Stimulated activated CD4-positive, alpha-beta T cell treated with anti-CD3 and anti-CD28 coated beads, TNF-alpha, amount 100 ng/mL, for 48 hours (primary cell): ENCODE data around the gene MUC5B.
"Not testable (repeated sequence)": the region's sequence is repeated elsewhere in the genome, so short reads cannot be mapped to it uniquely, and the experiment has no call there.

Experiments used
- DNase-seq, 3 donors: peaks; one replicate each; pipeline ENCODE4 v3.0.0-alpha.2; 2020; ENCODE audit warnings: low read depth in 3 of 3

Gene MUC5B

DNA sequence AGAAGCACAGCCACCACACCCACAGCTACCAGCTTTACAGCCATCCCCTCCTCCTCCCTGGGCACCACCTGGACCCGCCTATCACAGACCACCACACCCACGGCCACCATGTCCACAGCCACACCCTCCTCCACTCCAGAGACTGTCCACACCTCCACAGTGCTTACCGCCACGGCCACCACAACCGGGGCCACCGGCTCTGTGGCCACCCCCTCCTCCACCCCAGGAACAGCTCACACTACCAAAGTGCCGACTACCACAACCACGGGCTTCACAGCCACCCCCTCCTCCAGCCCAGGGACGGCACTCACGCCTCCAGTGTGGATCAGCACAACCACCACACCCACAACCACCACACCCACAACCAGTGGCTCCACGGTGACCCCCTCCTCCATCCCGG, 27.5 kb downstream of the MUC5B start:
- not testable (repeated sequence) for DNase-seq

DNA sequence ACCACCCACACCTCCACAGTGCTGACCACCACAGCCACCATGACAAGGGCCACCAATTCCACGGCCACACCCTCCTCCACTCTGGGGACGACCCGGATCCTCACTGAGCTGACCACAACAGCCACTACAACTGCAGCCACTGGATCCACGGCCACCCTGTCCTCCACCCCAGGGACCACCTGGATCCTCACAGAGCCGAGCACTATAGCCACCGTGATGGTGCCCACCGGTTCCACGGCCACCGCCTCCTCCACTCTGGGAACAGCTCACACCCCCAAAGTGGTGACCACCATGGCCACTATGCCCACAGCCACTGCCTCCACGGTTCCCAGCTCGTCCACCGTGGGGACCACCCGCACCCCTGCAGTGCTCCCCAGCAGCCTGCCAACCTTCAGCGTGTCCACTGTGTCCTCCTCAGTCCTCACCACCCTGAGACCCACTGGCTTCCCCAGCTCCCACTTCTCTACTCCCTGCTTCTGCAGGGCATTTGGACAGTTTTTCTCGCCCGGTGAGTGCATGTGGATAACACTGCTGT, 28.4 kb downstream of the MUC5B start:
- no peak for DNase-seq

DNA sequence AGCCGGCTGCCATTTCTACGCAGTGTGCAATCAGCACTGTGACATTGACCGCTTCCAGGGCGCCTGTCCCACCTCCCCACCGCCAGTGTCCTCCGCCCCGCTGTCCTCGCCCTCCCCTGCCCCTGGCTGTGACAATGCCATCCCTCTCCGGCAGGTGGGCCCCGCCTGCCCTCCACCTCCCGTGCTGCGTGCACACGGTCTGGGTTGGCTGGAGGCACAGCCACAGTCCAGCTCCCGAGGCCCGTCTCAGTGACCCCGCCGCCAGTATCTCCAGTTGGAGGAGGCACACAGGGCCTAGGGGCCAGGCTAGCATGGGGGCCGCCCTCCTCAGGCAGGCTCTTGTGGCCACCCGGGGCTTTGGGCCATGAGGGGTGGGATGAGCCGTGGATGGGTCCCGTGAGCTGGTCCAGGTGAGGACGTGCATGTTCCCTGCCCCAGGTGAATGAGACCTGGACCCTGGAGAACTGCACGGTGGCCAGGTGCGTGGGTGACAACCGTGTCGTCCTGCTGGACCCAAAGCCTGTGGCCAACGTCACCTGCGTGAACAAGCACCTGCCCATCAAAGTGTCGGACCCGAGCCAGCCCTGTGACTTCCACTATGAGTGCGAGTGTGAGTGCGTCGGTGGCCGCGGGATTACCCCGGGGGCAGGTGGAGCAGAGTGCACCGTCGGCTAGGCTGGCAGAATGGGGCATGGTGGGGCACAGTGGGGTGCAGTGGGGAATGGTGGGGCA, 29.7 kb downstream of the MUC5B start:
- no peak for DNase-seq

DNA sequence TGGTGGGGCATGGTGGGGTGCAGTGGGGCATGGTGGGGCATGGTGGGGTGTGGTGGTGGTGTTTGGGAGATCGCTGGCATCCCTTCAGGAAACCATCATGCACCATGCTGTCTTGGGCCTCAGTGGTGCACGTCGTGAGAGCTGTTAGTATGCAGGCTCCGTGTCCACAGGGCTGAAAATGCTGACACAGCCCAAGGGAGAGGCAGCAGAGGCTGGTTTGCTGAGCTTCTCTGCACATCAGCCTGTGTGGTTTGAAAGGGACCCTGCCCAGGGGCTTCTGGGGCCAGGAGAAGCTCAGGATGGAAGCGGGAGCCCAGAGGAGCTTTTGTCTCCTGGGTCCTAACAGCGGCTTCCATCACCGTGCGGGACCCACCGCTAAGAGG, 30.2 kb downstream of the MUC5B start:
- no peak for DNase-seq

DNA sequence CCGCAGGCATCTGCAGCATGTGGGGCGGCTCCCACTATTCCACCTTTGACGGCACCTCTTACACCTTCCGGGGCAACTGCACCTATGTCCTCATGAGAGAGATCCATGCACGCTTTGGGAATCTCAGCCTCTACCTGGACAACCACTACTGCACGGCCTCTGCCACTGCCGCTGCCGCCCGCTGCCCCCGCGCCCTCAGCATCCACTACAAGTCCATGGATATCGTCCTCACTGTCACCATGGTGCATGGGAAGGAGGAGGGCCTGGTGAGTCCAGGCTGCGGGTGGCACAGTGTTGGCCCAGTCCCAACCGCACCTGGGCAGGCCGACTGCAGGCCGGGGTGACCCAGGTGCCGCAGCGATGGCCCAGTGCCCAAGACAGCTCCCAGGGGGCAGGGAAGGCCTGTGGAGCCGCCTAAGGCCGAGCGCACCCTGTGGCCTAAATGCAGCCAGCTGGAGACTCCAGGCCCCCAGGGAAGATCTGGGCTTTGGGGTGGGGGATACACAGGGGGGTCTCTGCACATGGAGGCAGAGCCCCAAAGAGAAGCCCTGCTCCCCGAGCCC, 31.3 kb downstream of the MUC5B start:
- no peak for DNase-seq

DNA sequence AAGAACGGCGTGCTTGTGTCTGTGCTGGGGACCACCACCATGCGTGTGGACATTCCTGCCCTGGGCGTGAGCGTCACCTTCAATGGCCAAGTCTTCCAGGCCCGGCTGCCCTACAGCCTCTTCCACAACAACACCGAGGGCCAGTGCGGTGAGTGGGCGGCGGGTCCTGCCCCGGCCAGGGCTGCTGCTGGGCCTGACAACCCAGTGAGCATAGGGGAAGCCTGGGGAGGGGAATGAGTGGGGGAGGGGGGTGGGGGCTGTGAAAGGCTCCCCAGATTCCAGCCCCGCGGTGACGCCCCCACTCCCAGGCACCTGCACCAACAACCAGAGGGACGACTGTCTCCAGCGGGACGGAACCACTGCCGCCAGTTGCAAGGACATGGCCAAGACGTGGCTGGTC, 31.9 kb downstream of the MUC5B start:
- no peak for DNase-seq

DNA sequence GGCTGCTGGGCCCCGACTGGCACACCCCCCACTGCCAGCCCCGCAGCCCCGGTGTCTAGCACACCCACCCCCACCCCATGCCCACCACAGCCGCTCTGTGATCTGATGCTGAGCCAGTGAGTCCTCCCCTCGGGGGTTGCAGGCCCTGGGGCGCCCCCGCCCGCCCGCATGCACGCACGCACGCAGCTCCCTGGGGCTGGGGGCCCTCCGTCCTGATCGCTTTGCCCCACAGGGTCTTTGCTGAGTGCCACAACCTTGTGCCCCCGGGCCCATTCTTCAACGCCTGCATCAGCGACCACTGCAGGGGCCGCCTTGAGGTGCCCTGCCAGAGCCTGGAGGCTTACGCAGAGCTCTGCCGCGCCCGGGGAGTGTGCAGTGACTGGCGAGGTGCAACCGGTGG, 32.3 kb downstream of the MUC5B start:
- DNase-seq: no peak

DNA sequence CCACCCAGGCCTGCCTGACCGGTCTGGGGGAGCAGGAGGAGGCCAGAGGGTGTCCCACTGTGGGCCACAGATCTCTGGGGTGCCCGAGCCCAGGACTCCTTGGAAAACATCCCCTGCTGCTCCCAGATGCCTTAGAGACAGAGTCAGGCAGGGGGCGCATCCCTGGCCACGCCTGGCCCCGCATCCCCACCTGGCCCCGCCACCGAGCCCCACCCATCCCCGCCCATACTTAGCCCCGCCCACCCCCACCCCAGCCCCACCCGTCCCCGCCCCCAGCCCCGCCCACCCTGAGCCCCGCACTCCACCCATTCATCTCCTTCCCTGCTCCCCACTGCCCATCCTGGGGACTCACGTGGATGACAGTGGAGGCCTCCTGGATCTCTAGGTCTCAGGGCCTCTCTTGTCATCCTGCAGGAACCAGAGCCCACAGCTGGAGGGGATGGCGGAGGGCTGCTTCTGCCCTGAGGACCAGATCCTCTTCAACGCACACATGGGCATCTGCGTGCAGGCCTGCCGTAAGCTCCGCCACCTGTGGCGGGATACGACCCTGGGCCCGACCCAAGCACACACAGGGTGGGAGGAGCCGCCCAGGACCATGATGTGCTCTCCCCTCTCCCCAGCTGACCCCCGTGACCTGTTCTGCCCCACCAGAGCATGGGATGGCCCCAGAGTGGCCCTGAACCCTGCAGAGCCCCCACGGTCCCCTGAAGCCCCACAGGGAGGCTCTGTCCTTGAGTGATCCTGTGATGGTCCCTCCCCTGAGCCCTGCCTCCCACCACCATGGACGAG, 33.6 kb downstream of the MUC5B start:
- no peak for DNase-seq

DNA sequence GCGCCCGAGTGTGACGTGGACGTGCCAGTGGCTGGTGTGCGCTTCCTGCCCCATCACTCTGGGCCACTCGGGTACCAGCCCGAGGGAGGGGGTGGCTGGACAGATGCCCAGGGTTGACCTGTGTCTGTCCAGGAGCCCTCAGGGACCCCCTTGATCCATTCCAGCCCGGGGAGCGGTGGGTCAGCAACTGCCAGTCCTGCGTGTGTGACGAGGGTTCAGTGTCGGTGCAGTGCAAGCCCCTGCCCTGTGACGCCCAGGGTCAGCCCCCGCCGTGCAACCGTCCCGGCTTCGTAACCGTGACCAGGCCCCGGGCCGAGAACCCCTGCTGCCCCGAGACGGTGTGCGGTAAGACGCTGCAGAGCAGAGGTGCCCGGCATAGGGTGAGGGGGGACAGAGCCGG, 34.5 kb downstream of the MUC5B start:
- no peak for DNase-seq

DNA sequence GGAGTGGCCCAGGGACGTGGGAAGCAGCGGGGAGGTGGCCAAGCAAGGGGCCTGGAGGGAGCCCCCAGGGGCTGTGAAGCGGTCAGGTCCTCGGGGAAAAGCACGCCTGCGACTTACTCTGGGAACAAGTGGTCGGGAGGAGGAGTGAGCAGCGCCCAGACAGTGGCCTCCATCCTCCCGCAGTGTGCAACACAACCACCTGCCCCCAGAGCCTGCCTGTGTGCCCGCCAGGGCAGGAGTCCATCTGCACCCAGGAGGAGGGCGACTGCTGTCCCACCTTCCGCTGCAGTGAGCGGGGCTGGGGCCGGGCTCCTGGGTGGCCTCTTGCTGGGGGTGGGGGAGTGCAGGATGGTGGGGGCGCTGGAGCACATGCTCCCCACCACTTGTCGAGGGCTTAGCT, 35.0 kb downstream of the MUC5B start:
- no peak for DNase-seq

DNA sequence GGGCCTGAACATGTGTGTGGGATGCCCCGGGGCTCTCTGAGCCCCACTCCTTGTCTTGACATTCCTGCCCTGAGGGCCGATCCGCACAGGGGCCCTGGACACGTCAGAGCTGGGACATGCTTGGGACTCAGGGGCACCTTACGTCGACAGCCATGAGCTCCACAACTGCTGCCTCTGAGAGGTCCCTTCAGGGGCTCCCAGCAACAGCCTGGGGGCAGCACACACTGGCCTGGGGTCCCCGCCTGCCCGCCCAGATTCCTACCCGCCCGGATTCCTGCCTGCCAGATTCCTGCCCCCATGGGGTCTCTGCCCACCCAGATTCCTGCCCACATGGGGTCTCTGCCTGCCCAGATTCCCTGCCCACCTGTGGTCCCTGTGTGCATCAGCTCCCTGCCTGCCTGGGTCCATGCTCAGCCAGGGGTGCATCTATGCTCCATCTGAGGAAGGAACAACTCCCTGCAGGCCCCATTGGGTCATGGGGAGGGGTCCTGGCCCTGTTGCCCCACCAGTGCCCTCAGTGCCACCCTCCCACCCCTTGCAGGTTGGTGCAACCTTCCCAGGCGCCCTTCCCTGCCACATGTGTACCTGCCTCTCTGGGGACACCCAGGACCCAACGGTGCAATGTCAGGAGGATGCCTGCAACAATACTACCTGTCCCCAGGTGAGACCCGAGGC, 35.7 kb downstream of the MUC5B start:
- DNase-seq: no peak

DNA sequence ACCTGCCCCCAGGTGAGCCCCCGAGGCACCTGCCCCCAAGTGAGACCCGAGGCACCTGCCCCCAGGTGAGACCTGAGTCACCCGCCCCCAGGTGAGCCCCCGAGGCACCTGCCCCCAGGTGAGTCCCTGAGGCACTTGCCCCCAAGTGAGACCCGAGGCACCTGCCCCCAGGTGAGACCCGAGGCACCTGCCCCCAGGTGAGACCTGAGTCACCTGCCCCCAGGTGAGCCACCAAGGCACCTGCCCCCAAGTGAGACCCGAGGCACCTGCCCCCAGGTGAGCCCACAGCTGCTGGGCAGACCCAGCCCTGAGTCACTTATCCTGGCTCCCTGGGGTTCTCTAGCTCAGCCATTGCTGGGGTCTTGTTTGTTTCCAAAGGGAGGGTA, 36.2 kb downstream of the MUC5B start:
- no peak for DNase-seq

DNA sequence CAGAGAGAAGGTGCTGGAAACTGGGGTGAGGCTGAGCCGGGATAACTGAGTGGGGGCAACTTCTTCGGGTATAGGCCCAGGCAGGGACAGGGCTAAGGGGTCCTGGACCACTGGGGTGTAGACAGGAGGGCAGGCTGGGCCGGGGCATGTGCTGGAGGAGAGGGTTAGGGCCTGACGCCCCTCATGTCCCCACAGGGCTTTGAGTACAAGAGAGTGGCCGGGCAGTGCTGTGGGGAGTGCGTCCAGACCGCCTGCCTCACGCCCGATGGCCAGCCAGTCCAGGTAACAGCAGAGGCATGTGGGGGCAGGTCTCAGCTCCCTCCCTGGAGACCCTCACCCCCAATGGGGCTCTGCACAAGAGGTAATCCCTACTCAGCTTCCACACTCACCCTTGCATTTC, 36.7 kb downstream of the MUC5B start:
- no peak for DNase-seq

DNA sequence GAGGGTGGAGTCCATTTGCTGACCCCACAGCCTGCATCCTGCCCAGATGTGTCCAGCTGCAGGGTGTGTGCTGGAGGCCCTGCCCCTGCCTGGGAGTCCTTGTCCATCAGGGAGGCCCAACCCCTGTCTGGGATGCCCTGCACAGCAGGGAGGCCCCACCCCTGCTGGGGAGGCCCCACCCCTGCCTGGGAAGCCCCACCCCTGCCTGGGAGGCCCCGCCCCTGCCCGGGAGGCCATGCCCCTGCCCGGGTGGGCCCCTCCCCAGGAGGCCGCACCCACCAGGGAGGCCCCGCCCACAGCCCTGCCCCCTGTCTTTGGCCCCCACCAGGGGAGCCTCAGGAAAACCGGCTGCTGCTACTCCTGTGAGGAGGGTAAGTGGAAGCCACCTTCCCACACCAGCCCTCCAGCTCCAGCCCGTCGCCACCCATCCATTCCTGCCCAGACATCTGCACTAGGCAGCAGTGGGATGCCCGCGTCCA, 37.2 kb downstream of the MUC5B start:
- DNase-seq: peak; percentile 20 to 44 (median 38)

DNA sequence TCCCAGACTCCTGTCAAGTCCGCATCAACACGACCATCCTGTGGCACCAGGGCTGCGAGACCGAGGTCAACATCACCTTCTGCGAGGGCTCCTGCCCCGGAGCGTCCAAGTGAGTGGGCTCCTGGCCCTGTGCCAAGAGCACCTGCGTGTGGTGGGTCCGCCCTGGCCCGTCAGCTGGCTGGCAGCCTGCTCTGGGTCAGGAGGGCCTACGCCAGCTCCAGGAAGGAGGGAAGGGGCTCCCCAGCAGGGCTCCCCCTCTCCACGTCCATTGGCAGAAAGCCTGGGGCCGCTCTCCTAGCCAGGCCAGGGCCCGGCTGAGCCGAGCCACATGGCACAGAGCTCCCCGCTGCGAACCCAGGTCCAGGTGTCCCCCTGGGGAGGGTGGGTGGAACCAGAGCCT, 37.8 kb downstream of the MUC5B start:
- DNase-seq: no peak

DNA sequence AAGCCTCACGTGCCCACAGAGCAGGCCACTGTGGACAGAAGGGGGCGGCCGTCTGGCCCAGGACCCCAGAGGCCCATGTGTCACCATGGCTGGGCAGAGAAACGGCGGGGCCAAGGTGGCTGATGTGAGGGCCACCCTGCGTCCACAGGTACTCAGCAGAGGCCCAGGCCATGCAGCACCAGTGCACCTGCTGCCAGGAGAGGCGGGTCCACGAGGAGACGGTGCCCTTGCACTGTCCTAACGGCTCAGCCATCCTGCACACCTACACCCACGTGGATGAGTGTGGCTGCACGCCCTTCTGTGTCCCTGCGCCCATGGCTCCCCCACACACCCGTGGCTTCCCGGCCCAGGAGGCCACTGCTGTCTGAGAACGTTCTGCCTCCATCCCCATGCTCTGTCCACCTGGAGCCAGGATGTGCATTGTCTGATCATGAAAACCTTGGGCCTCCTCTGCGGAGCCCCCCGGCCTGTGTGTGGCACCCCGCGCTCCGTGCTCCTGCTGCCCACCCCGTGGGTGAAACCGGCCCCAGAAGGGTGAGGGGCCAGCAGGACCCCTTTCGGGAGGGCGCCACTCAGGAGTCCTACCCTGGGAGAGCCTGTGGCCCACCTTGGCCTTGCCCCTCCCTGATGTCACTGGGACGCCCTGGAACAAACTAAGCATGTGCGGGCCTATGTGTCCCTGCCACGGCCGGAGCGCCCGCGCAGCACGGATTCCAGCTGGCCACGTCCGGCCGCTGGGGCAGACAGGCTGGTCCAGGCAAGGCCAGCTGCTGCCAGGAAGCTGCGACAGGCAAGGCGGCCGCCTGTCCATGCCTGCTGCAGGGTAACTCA, 38.6 kb downstream of the MUC5B start:
- no peak for DNase-seq

DNA sequence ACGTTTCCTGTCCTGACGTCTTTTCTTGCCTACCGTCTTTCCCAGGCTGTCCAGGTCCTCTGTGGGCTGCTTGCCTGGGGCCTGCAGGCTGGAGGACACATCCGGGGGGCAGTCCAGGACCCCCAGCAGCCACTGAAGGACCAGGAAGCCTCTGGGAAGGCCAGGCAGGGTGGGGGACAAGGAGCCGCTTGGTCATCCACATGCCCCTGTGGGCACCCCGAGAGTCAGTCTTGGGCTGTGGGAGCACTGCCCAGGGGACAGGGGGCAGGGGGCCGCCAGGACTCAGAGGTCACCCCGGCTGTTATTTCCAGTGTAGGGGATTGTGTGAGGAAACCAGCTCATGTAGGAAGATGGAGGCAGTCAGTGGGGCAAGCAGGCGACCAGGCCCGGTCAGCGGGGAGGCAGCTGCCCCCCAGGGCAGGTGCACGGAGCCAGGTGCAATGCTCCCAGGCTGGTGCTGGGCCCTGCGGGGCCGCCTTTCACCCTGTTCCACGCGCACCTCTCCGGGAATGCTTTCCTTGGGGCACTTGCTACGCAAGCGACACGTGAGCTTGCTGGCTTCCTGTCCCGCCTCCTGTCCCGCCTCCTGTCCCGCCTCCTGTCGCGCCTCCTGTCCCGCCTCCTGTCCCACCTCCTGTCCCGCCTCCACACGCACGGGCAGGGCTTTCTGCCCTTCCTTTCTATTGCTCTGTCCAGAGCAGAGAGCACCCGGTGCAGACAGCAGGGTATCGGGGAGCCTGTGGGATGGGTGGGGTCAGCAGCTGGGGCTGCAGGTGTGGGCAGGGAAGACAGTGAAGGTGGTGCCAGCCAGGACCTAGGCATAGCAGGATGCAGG, 39.5 kb downstream of the MUC5B start:
- DNase-seq: peak; percentile 75 to 84 (median 84)

DNA sequence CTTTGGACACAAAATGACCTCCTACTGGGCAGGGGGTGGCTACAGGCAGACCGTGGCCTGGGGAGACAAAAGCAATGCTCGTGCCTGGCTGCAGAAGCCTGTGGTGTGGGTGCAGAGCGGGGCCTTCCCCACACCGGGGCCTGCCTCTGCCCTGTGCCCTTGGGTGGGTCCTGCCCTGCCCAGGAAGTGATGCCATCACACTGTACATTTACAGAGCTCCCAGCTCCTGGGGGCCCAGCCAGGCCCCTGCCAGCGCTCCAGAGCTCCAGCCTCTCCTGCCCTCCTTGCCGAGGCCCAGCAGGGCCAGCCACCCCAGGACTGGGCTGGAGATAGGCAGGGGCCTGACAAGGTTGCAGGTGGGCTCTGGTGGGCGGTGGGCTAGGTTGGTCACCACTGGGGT, 40.1 kb downstream of the MUC5B start:
- no peak for DNase-seq

DNA sequence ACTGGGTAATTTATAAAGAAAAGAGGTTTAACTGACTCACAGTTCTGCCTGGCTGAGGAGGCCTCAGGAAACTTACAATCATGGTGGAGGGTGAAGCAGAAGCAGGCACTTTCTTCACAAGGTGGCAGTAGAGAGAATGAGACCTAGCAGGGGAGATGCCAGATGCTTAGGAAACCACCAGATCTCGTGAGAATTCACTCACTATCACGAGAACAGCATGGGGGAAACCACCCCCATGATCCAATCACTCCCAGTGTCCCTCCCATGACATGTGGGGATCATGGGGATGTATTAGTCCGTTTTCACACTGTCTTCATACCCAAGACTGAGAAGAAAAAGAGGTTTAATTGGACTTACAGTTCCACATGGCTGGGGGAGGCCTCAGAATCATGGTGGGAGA, 41.6 kb downstream of the MUC5B start:
- peak; percentile 12 to 32 (median 27) for DNase-seq

DNA sequence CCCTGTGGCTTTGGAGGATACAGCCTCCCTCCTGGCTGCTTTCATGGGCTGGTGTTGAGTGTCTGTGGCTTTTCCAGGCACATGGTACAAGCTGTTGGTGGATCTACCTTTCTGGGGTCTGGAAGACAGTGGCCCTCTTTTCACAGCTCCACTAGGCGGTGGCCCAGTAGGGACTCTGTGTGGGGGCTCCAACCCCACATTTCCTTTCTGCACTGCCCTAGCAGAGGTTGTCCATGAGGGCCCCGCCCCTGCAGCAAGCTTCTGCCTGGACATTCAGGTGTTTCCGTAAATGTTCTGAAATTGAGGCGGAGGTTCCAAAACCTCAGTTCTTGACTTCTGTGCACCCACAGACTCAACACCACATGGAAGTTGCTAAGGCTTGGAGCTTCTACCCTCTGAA, 42.6 kb downstream of the MUC5B start:
- DNase-seq: not testable (repeated sequence)
